PFSK-1 (cell line): Measurements from ENCODE around the gene KLRK1.

Experiments used
- FOXP2 ChIP-seq: optimal IDR thresholded peaks from 2 replicates; pipeline ENCODE3; 2011; ENCODE audit warnings: borderline replicate concordance, control low read depth, inconsistent platforms; ENCODE audit not compliant: insufficient read depth; ENCODE audit errors: extremely low read length, extremely low read depth
- POLR2AphosphoS5 ChIP-seq: IDR thresholded peaks from 2 replicates; pipeline ENCODE4 v1.6.1; 2012; ENCODE audit warnings: low read depth, mild to moderate bottlenecking, control low read depth, low read length, moderate library complexity
- REST ChIP-seq, 2 experiments: IDR thresholded peaks; 2 replicates each; pipeline versions ENCODE4 v1.6.1 to v1.8.0; 2011 to 2012; ENCODE audit warnings: low read depth in 2 of 2, low read length in 2 of 2, control low read depth in 1 of 2, inconsistent platforms in 1 of 2, mild to moderate bottlenecking in 1 of 2, moderate library complexity in 1 of 2; ENCODE audit not compliant: insufficient read depth in 1 of 2
- SIN3A ChIP-seq: IDR thresholded peaks from 2 replicates; pipeline ENCODE4 v1.6.1; 2012; ENCODE audit warnings: mild to moderate bottlenecking, low read length, moderate library complexity, borderline replicate concordance; ENCODE audit not compliant: insufficient read depth
- TAF1 ChIP-seq: IDR thresholded peaks from 2 replicates; pipeline ENCODE4 v1.6.1; 2012; ENCODE audit warnings: low read length, control low read depth, borderline replicate concordance; ENCODE audit not compliant: insufficient read depth

DNA sequence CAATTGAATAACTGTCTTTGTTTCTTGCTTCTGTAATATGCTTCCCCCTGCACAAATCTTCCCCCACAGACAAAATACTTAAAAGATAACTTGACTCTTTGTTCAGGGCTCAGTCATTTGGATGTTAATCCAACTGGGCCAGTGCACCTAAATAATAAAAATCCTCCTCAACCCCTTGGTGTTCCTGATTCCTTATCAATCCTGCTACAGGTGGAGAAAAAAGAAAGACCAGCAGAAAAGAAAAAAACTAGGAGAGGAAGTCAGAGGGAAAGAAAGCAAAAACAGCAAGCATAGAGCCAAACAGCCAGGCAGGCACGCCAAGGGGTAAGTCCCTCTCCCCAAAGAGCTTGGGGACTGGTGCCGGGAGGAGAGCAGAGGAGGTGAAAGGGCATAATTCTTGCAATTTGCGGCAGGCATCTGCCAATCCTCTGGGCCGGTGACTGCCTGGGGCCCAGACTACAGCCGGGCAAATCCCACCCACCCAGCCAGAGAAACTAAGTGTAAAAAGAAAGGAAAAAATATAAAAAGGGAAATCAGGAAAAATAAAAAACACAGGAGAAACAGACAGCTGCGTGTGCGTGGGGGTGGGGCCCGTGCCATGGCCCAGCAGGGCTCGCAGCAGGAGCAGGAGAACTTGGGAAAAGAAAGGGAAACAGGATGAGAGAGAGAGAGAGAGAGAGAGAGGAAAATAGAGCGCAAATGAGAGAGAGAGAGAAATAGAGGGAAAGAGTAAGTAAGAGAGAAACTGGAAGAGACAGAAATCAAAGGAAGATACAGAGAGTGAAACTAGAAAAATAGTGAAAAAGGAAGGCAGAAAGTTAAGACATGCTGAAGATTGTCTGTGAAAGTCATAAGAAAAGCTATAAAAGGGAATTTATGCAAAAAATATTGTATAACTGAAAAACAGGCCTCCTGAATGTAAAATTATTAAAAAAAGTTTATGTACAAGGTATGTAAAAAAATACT, 21.4 kb downstream of the KLRK1 start:
- TF ChIP-seq REST (IDR thresholded peaks at IDR 0.05; ENCODE audit: insufficient read depth in 1 of 2, low read depth in 2 of 2, low read length in 2 of 2) = no peak
- no peak for TF ChIP-seq POLR2AphosphoS5
- TF ChIP-seq SIN3A = no peak
- TF ChIP-seq TAF1 = no peak
- TF ChIP-seq FOXP2 = no peak
